HG03196 (cell line): ENCODE measurements around the gene DEF6.

Experiments used
- ATAC-seq: cut with Tn5 transposase; IDR thresholded peaks from one replicate; pipeline ENCODE4 v1.9.1; 2021; ENCODE audit not compliant: unreplicated experiment

Gene DEF6

GRCh38 chr6:35297601-35298481 is at the start of gene DEF6:
DEF6 (plus strand) TSS chr6:35297818; CDS start chr6:35297857, 39 bp downstream.
- ATAC-seq: peak; percentile 69

- ATAC-seq: no peak
These were observed 49.3 kb upstream of the DEF6 start for GRCh38 chr6:35248300-35248699.

GRCh38 chr6:35248965-35249364 is 48.7 kb upstream of the DEF6 start:
- ATAC-seq: no peak

GRCh38 chr6:35251949-35252348 is 45.7 kb upstream of the DEF6 start:
- ATAC-seq: no peak

GRCh38 chr6:35253249-35253648 is 44.4 kb upstream of the DEF6 start:
- no peak for ATAC-seq

- no peak for ATAC-seq
These were observed 39.3 kb upstream of the DEF6 start for GRCh38 chr6:35258336-35258735.

GRCh38 chr6:35258858-35259193 is 38.8 kb upstream of the DEF6 start:
- peak; percentile 10 for ATAC-seq

GRCh38 chr6:35259194-35259947 is 38.2 kb upstream of the DEF6 start, which contains the start of gene ZNF76:
ZNF76 (plus strand) TSS chr6:35259735; CDS start chr6:35281152, 21,417 bp downstream.
- peak; percentile 82 for ATAC-seq

GRCh38 chr6:35259948-35260590 is 37.5 kb upstream of the DEF6 start:
- peak; percentile 37 for ATAC-seq

- no peak for ATAC-seq
These were observed 36.7 kb upstream of the DEF6 start for GRCh38 chr6:35260591-35261570.

- ATAC-seq: no peak
These were observed 35.0 kb upstream of the DEF6 start for GRCh38 chr6:35262596-35262995.

- ATAC-seq: no peak
These were observed 32.9 kb upstream of the DEF6 start for GRCh38 chr6:35264550-35265274.

GRCh38 chr6:35265523-35265922 is 32.1 kb upstream of the DEF6 start:
- ATAC-seq: no peak

GRCh38 chr6:35267446-35267845 is 30.2 kb upstream of the DEF6 start:
- ATAC-seq: no peak

GRCh38 chr6:35267897-35268296 is 29.7 kb upstream of the DEF6 start:
- ATAC-seq: no peak

- no peak for ATAC-seq
These were observed 25.6 kb upstream of the DEF6 start for GRCh38 chr6:35272005-35272404.

- no peak for ATAC-seq
These were observed 23.6 kb upstream of the DEF6 start for GRCh38 chr6:35273822-35274559.

GRCh38 chr6:35275744-35276260 is 21.8 kb upstream of the DEF6 start:
- ATAC-seq: no peak

GRCh38 chr6:35278708-35279107 is 18.9 kb upstream of the DEF6 start:
- ATAC-seq: no peak
